Mammary epithelial cell (primary cell): ENCODE results near the gene IL22.

Source experiments
- CTCF ChIP-seq, 2 donors: IDR thresholded peaks in 1 of 2; conservative IDR thresholded peaks in 1 of 2; 2 replicates each; pipeline ENCODE4 v1.5.1; 2011 to 2012; ENCODE audit warnings: inconsistent platforms in 2 of 2, low read length in 2 of 2, mild to moderate bottlenecking in 2 of 2, control low read depth in 1 of 2, low read depth in 1 of 2; ENCODE audit not compliant: insufficient read depth in 1 of 2; ENCODE audit errors: extremely low read depth in 1 of 2
- EZH2 ChIP-seq: IDR thresholded peaks from 2 replicates; pipeline ENCODE4 v1.6.1; 2012; ENCODE audit warnings: low read length, inconsistent platforms, borderline replicate concordance

- TF ChIP-seq CTCF (conservative IDR thresholded peaks at IDR 0.05 in 1 of 2, IDR thresholded peaks at IDR 0.05 in 1 of 2; ENCODE audit: extremely low read depth in 1 of 2, insufficient read depth in 1 of 2, low read depth in 1 of 2, low read length in 2 of 2) (no peak), EZH2 (no peak)
Observed at GRCh38 chr12:68227356-68227755, 26.0 kb downstream of the IL22 start.
